T-helper 9 cell (primary cell): ENCODE measurements around the gene TMEM217.

Experiments
- DNase-seq: peaks from one replicate; pipeline ENCODE4 v3.0.0-alpha.2; 2020

TMEM217 gene

DNA sequence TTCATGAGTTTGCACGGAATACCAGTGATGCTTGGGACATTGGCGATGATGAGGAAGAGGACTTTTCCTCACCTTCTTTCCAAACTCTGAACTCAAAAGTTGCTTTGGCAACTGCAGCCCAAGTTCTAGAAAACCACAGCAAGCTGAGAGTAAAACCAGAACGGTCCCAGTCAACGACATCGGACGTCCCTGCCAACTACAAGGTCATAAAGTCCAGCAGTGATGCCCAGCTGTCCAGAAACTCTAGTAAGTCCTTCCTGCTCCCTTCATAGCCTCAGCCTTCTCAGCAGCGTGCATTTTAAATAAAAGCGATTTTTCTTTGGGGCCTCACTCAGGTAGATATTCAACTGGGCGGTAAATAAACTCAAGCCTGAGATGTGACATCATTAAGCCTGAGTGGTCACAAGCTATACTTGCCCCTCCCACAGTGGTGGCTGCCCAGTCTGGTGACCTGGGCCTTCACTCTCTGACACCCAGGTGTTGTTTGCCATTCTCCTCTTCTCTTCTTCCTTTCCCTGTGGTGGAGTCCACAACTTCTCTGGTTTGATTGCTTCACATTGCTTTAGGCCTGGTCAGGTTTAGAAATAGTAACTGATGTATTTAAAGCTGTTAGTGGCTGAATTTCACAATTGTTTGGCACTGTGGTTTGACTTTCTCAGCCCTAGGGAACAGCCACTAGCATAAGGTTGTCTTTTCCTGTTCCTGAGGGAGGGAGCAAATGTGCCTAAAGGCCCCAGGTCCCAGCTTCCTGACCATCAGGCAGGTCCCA is 21.6 kb upstream of the TMEM217 start:
- DNase-seq, result no peak

GRCh38 chr6:37277001-37277409 is 19.1 kb upstream of the TMEM217 start:
- no peak for DNase-seq

- no peak for DNase-seq
Measured at GRCh38 chr6:37275350-37275749, 17.4 kb upstream of the TMEM217 start.

- DNase-seq, result no peak
Measured at GRCh38 chr6:37273690-37274089, 15.7 kb upstream of the TMEM217 start.

GRCh38 chr6:37272834-37273566 is 15.1 kb upstream of the TMEM217 start:
- DNase-seq, result no peak

DNA sequence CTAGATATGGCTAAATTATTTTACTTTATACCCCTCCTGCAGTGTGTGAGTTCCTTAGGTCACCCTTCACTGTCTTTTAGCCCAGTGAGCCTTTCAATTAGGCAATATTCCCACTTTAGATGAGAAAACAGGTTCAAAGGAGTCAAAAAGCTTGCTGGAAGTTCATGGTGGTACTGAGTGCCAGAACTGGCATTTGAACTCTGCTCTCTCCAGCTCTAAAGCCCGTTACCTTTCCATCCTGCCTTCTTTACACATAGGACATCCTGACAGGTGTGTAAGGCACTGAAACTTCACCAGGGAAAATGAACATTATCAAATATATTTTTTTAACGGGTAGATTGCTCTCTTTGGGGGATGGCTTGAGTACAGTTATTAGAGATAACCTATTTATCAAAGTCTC is 11.2 kb upstream of the TMEM217 start:
- DNase-seq, result no peak

GRCh38 chr6:37265860-37266259 is 7.9 kb upstream of the TMEM217 start:
- no peak for DNase-seq

DNA sequence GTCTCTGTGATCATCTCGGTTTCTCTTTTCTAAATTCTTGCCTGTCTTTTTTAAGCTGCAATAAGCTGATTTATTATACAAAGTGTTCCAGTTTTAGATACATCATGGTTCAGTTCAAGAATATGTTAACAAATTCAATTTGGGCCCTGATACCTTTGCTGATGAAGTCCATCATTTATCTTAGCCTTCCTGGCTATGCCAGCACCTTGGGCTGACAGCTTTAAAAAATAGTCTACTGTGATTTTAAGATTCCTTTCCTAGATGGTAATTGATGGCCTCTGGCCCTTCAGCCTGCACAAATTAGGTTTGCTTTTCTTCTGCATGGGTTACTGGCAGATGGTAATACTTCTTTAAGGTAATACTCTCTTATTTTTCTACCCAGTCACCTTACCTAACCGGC is 7.1 kb upstream of the TMEM217 start:
- DNase-seq, result no peak

GRCh38 chr6:37262446-37263026 is 4.6 kb upstream of the TMEM217 start:
- no peak for DNase-seq

DNA sequence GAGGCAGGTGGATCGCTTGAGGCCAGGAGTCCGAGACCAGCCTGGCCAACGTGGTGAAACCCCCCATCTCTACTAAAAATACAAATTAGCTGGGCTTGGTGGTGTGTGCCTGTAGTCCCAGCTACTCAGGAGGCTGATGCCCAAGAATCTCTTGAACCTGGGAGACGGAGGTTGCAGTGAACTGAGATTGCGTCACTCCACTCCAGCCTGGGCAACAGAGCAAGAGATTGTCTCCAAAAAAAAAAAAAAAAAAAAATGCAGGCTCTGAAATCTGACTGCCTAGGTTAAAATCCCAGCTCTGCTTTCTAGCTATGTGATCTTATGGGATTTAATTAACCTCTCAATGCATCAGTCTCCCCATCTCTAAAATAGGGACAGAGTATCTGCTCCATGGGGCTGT is 3.3 kb upstream of the TMEM217 start:
- no peak for DNase-seq

DNA sequence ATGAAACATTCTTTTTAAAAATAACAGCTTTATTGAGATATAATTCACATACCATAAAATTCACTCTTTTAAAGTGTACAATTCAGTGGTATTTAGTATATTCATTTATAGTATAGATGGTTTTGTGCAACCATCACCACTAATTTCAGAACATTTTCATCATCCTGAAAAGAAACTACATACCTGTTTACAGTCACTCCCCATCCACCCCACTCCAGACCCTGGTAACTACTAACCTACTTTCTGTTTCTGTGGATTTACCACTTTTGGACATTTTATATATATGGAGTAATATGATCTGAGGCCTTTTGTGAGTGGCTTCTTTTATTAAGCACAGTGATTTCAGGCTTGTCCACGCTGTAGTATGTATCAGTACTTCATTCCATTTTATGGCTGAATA is 2.5 kb upstream of the TMEM217 start:
- no peak for DNase-seq

- DNase-seq, result no peak
Measured at GRCh38 chr6:37260040-37260439, 2.1 kb upstream of the TMEM217 start.

- DNase-seq, result no peak
Measured at GRCh38 chr6:37259191-37259590, 1.2 kb upstream of the TMEM217 start.

DNA sequence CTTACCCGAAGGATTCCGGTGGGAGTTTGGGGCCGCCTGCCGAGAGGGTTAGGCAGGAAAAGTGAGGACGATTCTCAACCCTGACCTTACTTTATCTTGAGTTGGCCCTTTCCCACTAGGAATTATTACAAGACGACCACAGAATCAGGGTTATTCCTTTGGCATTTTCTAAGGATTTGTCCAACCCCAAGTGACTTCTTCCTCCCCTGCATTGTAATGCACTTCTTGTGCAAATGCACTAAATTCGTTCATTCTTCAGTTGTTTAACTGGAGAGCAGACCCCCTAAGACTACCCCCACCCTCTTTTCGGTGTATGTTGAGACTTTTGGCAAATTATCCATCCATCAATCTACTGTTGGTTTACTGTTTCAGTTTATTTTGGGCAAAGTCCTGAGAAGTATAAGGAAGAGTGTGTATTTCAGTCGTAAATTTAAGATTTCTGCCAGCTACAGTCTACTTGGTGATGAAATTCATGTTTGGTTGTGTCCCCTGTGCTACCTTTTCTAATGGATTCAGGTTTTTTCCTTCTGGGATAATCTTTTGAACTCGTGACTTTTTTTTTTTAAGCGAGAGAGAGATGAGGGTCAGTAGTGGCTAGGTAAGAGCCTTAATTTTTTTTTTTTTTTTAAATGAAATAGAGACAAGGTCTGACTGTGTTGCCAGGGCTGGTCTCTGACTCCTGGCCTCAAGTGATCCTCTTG is 611 bp upstream of the TMEM217 start:
- DNase-seq, result no peak

- no peak for DNase-seq
Measured at GRCh38 chr6:37257320-37257633, 667 bp downstream of the TMEM217 start.

- DNase-seq, result no peak
Measured at GRCh38 chr6:37256692-37257319, 1.1 kb downstream of the TMEM217 start.

DNA sequence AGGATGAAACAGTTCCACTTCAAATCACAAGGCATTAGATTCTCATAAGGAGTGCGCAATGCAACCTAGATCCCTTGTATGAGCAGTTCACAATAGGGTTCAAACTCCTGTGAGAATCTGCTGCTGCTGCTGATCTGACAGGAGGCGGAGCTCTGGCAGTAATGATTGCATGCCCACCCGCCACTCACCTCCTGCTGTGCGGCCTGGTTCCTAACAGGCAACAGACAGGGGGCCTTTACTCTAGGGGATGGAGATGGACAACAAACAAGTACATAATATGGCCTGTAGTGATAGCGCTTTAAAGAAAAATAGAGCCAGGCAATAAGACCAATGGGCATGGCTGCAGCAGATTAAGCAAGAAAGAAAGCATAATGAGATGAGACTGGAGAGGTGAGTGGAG is 3.1 kb downstream of the TMEM217 start:
- no peak for DNase-seq

- DNase-seq, result no peak
Measured at GRCh38 chr6:37253486-37254007, 4.4 kb downstream of the TMEM217 start.

DNA sequence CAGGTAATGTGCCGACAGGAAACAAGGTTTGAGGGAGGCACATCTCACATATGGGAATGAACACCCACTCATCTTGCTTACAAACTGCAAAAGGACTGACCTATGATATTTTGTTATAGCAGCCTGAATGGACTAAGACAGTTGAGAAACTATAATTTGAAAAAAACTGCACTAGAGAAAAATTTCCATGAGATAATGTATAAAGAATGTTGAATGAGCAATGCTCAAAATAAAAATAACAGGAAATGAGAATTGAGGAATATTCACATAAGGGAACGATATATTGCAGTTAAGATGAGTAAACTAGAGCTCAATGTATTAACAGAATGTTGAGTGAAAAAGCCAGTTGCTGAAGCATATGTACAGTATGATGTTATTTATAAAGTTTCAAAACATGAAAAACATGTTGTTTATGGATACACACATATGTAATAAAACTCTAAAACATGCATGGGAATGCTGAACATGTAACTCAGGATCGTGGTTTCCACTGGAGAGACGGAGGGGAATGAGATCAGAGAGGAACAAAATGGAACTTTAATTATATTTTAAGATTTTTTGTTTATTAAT is 6.6 kb downstream of the TMEM217 start:
- DNase-seq, result no peak

DNA sequence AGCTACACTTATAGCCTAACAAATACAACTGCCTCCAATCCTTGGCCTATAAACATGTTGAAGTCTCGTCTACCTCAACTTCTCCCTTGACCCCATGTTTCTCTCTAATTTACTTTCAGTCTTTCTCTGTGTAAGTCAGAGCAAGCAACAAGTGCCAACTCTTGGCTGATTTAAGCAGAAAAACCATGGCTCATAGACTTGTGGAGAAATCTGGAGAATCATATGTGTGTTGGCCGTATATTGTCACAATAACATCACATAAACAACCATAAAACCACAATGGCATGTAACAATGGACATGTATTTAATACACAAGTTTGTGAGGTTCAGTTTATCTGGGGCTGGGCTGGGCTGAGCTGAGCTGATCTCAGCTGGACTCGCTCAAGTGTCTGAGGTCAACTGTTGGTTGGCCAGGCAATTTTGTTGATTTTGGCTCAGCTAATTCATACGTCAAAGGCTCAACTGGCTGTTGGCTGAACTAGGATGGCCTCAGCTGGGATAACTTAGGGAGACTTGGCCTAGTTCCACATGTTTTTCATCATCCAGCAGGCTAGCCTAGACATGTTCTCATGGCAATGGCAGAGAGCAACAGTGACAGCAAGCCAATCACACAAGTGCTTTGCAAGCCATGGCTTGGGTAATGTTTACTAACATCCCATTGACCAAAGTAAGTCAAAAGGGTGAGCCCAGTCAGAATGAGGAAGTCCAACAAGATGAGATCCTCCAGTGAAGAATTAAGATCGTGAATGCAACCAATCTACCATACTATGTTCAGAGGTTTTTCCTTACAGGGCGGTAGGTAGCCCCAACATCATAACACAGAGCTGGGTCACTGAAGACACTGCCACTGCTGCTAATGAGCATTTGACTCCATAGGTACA is 13.3 kb downstream of the TMEM217 start:
- no peak for DNase-seq

DNA sequence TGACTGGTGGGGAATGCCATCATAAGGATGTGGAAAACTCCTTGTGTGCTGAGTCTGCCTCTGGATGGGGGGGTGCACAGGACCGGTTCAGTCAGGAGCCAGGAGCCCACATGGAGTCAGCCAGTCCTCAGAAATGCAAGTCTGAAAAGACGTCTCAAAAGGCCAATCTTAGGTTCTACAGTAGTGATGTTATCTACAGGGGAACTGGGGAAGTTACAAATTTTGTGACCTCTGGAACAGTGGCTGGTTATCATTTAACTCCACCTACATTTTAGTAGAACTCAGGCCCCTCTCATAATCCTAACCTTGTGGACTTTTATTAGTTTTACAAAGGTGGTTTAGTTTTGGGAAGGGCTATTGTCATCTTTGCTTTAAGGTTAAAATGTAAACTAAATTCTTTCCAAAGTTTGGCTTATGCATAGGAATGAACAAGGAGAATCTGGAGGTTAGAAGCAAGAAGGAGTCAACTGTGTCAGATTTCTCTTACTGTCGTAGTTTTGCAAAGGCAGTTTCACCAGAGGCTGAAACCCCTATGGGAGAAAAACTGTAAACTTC is 14.1 kb downstream of the TMEM217 start:
- no peak for DNase-seq
